Neural progenitor cell (in vitro differentiated cells): Measurements from ENCODE around the gene IQGAP2.

Experiments
- EZH2 ChIP-seq: fragments of 200-600 bp; sonication (generic); IDR thresholded peaks from 2 replicates; pipeline ENCODE4 v1.6.1; 2017; ENCODE audit warnings: antibody characterized with exemption, mild to moderate bottlenecking, moderate library complexity
- EZH2phosphoT487 ChIP-seq: fragments of 200-600 bp; sonication (generic); IDR thresholded peaks from 2 replicates; pipeline ENCODE4 v1.6.1; 2017; ENCODE audit warnings: antibody characterized with exemption
- TF ChIP-seq, protein P1 (sequence below): fragments of 200-600 bp; sonication (generic); IDR thresholded peaks from 2 replicates; pipeline ENCODE4 v1.5.1; 2017; ENCODE audit warnings: antibody characterized with exemption, mild to moderate bottlenecking

DNA sequence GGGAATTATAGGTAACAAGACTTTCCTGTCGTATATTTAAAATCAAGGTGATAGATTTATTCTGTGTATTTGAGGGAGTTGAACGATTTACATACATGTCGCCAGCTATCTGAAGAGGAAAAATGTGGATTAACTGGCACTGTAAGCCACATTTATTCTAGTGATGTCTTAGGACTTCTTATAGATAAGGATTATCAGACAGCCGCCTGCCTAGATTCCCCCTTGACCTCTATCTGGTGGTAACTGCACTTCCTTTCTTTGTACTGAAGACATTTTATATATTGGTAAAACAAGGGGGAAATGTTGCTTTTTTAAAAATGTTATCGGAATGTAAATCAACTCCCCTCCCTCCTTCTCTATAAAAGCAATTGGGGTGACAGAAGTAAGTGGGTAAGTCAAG, 259.4 kb downstream of the IQGAP2 start:
- TF ChIP-seq, protein P1, sequence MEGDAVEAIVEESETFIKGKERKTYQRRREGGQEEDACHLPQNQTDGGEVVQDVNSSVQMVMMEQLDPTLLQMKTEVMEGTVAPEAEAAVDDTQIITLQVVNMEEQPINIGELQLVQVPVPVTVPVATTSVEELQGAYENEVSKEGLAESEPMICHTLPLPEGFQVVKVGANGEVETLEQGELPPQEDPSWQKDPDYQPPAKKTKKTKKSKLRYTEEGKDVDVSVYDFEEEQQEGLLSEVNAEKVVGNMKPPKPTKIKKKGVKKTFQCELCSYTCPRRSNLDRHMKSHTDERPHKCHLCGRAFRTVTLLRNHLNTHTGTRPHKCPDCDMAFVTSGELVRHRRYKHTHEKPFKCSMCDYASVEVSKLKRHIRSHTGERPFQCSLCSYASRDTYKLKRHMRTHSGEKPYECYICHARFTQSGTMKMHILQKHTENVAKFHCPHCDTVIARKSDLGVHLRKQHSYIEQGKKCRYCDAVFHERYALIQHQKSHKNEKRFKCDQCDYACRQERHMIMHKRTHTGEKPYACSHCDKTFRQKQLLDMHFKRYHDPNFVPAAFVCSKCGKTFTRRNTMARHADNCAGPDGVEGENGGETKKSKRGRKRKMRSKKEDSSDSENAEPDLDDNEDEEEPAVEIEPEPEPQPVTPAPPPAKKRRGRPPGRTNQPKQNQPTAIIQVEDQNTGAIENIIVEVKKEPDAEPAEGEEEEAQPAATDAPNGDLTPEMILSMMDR, result no peak
- TF ChIP-seq EZH2 (no peak), EZH2phosphoT487 (no peak)
